Lower lobe of right lung (tissue), 2 donors: ENCODE results near the gene KCNT1. TPM values are rescaled to one million over a fixed set of nuclear protein-coding genes. Genes with fewer than 3 reads are reported as not detected.

Experiments used
- ATAC-seq, 2 donors: fragments of 200-7000 bp; cut with Tn5 transposase; one replicate each; pipeline ENCODE4 v1.9.1; 2020 to 2022; ENCODE audit warnings: mild to moderate bottlenecking in 2 of 2, moderate library complexity in 2 of 2
- DNase-seq: peaks from one replicate; pipeline ENCODE4 v3.0.0-alpha.2; 2020
- H3K27ac ChIP-seq: fragments of 200-600 bp; one replicate; pipeline ENCODE4 v1.8.0; 2022
- H3K27me3 ChIP-seq: fragments of 200-600 bp; one replicate; pipeline ENCODE4 v1.8.0; 2022; ENCODE audit warnings: low read depth
- H3K36me3 ChIP-seq: fragments of 200-600 bp; one replicate; pipeline ENCODE4 v1.8.0; 2022; ENCODE audit warnings: mild to moderate bottlenecking
- H3K4me1 ChIP-seq: fragments of 200-600 bp; one replicate; pipeline ENCODE4 v1.8.0; 2022
- H3K4me3 ChIP-seq: fragments of 200-600 bp; one replicate; pipeline ENCODE4 v1.8.0; 2022; ENCODE audit warnings: mild to moderate bottlenecking
- H3K9me3 ChIP-seq: fragments of 200-600 bp; one replicate; pipeline ENCODE4 v1.8.0; 2022
- intact Hi-C: fragments of 100-400 bp; cut with DNase I; formaldehyde crosslinking; loops from one replicate; pipeline ENCODE4 v1.11.0; 2022
- total RNA-seq: library from RNA; stranded (reverse); fragmentation: NEBNext Ultra II Directional; extraction: Animal tissue kit (Norgen Biotek cat#: 25700); gene quantifications from one replicate; pipeline ENCODE4 v1.2.1, GENCODE V29; 2021
- TF ChIP-seq, protein P1 (sequence below): fragments of 200-600 bp; IDR thresholded peaks from one replicate; pipeline ENCODE4 v1.8.0; 2022; ENCODE audit warnings: antibody characterized with exemption, mild to moderate bottlenecking
- donor health status: DM: no; HTN: yes; CAD: no; lungs with severe emphysema.

KCNT1 gene
- total RNA-seq, 1 donor from 2014 or later: 0.35 TPM

GRCh38 chr9:135736272-135736978, 34.4 kb downstream of the KCNT1 start:
- peaks cover 2% of the 10 kb centered on the region for H3K9me3 ChIP-seq
- intact Hi-C loops: no loop called here
- no peaks in the 10 kb centered on the region for H3K36me3 ChIP-seq
- no peak overlapping the region for H3K4me3 ChIP-seq
- DNase-seq: no peak
- ATAC-seq: no peak
- H3K27ac ChIP-seq: no peak overlapping the region
- TF ChIP-seq, protein P1, sequence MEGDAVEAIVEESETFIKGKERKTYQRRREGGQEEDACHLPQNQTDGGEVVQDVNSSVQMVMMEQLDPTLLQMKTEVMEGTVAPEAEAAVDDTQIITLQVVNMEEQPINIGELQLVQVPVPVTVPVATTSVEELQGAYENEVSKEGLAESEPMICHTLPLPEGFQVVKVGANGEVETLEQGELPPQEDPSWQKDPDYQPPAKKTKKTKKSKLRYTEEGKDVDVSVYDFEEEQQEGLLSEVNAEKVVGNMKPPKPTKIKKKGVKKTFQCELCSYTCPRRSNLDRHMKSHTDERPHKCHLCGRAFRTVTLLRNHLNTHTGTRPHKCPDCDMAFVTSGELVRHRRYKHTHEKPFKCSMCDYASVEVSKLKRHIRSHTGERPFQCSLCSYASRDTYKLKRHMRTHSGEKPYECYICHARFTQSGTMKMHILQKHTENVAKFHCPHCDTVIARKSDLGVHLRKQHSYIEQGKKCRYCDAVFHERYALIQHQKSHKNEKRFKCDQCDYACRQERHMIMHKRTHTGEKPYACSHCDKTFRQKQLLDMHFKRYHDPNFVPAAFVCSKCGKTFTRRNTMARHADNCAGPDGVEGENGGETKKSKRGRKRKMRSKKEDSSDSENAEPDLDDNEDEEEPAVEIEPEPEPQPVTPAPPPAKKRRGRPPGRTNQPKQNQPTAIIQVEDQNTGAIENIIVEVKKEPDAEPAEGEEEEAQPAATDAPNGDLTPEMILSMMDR: no peak
- peaks cover 60% of the 10 kb centered on the region for H3K27me3 ChIP-seq
- no peaks in the 10 kb centered on the region for H3K4me1 ChIP-seq

- DNase-seq (no peak), ATAC-seq (no peak)
- H3K4me1 ChIP-seq: no peaks in the 10 kb centered on the region
- H3K9me3 ChIP-seq: no peaks in the 10 kb centered on the region
- intact Hi-C loops: no loop called here
- H3K27ac ChIP-seq: no peak overlapping the region
- TF ChIP-seq, protein P1: no peak
- no peak overlapping the region for H3K4me3 ChIP-seq
- no peaks in the 10 kb centered on the region for H3K36me3 ChIP-seq
- peaks cover 65% of the 10 kb centered on the region for H3K27me3 ChIP-seq
Observed at GRCh38 chr9:135736979-135737839, 35.2 kb downstream of the KCNT1 start.

- H3K4me3 ChIP-seq: no peak overlapping the region
- H3K4me1 ChIP-seq: no peaks in the 10 kb centered on the region
- H3K9me3 ChIP-seq: no peaks in the 10 kb centered on the region
- H3K27ac ChIP-seq: no peak overlapping the region
- no peak for ATAC-seq
- peaks cover 65% of the 10 kb centered on the region for H3K27me3 ChIP-seq
- intact Hi-C loops: no loop called here
- H3K36me3 ChIP-seq: no peaks in the 10 kb centered on the region
- TF ChIP-seq, protein P1: no peak
- DNase-seq: no peak
Observed at GRCh38 chr9:135737840-135738521, 36.0 kb downstream of the KCNT1 start.

GRCh38 chr9:135739271-135740220, 37.6 kb downstream of the KCNT1 start:
- ATAC-seq: no peak
- TF ChIP-seq, protein P1: no peak
- Histone ChIP-seq H3K27ac (no peak overlapping the region), H3K36me3 (no peaks in the 10 kb centered on the region), H3K9me3 (no peaks in the 10 kb centered on the region), H3K4me1 (no peaks in the 10 kb centered on the region), H3K4me3 (no peak overlapping the region), H3K27me3 (peaks cover 65% of the 10 kb centered on the region)
- DNase-seq: no peak
- intact Hi-C loops: no loop called here
